Activated CD4-positive, CD25-positive, alpha-beta regulatory T cell treated with anti-CD3 and anti-CD28 coated beads, Interleukin-2, amount 50 U/mL, for 24 hours (primary cell): ENCODE measurements around the gene TXNL4A.
"Not testable (repeated sequence)": the region's sequence is repeated elsewhere in the genome, so short reads cannot be mapped to it uniquely, and the experiment has no call there.

Experiments used
- ATAC-seq, 2 donors: fragments of 150-1000 bp; cut with Tn5 transposase; one replicate each; pipeline ENCODE4 v1.10.0; 2021; ENCODE audit warnings: mild to moderate bottlenecking in 1 of 2, moderate library complexity in 1 of 2

Gene TXNL4A, protein sequence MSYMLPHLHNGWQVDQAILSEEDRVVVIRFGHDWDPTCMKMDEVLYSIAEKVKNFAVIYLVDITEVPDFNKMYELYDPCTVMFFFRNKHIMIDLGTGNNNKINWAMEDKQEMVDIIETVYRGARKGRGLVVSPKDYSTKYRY

DNA sequence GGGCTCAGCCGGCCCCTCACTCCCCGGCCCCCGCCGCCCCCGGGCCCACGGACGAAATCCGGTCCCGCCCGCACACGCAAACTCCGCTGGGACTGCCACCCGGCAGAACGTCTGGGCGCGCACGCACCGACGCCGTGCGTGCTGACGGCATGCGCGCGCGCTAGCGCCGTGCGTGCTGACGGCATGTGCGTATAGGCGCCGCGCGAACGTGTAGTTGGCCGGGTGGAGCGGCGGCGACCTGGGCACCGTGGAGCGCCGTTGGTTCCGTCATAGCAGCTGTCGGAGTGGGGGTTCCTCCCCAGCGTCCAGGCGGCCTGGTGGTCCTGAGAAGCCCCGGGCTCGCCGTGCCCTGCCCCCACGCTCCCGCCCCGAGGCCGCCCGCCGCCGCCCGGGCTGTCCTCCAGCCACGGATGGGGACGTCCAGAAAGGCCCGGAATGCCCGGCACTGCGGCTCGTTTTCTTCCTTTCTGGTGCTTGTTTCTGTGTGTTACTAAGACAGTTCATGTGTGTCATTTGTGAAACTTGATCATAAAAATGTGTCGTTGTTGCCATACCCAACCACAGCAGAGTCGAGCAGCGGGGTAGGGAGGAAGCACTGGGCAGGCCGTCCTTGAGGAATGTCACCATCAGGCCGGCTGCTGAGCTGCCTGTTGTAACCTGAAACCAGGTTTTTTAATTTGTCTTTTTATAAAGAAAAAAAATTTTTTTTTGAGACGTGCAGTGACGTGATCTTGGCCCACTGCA, at the start of gene TXNL4A:
TXNL4A (minus strand) TSS at position 113 of the 744 bp plus-strand sequence. CDS start 171 bp downstream, outside the sequence.
- peak; percentile 98 to 99 for ATAC-seq

DNA sequence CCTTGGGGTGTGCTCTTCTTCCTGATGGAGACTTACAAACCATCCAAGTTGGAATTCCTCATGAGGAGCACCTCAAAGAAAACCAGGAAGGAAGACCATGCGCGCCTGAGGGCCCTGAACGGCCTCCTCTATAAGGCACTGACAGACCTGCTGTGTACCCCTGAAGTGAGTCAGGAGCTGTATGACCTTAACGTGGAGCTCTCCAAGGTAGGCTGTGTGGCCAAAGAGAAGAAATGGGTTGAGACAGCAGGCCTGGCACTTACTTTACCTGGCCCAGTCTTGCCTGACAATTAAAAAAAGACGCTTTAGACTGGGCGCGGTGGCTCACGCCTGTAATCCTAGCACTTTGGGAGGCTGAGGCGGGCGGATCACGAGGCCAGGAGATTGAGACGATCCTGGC, 48.9 kb upstream of the TXNL4A start:
- ATAC-seq, result no peak

- no peak for ATAC-seq
These were observed 47.6 kb upstream of the TXNL4A start for GRCh38 chr18:80035997-80036396.

DNA sequence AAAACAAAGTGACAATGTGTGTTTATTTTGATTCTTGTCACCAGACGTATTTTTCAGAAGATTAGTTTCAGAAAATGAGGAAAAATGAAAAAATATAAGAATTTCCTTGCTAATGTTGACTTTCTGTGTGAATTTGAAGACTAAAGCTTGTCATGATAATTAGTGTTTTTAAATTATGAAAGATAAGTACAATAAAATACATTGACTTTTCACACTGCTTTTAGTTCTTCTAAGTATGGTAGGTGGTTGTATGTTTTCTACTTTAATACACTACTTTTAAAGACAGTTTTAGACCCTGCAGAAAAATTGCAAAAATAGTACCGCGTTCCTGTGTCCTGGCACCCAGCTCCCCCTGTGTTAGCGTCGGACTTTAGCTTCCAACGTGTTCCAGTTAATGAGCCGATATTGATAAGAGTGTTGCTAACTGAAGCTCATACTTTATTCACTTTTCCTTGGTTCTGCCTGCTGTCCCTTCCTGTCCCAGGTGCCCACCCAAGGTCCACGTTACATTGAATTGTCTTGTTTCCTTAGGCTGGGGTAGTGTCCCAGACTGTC, 46.6 kb upstream of the TXNL4A start:
- ATAC-seq, result no peak

GRCh38 chr18:80034068-80034851, 45.9 kb upstream of the TXNL4A start, which contains the start of gene RBFA:
Gene RBFA (plus strand): TSS chr18:80034434. CDS start chr18:80034496, 62 bp downstream.
- peak; percentile 81 to 83 for ATAC-seq

DNA sequence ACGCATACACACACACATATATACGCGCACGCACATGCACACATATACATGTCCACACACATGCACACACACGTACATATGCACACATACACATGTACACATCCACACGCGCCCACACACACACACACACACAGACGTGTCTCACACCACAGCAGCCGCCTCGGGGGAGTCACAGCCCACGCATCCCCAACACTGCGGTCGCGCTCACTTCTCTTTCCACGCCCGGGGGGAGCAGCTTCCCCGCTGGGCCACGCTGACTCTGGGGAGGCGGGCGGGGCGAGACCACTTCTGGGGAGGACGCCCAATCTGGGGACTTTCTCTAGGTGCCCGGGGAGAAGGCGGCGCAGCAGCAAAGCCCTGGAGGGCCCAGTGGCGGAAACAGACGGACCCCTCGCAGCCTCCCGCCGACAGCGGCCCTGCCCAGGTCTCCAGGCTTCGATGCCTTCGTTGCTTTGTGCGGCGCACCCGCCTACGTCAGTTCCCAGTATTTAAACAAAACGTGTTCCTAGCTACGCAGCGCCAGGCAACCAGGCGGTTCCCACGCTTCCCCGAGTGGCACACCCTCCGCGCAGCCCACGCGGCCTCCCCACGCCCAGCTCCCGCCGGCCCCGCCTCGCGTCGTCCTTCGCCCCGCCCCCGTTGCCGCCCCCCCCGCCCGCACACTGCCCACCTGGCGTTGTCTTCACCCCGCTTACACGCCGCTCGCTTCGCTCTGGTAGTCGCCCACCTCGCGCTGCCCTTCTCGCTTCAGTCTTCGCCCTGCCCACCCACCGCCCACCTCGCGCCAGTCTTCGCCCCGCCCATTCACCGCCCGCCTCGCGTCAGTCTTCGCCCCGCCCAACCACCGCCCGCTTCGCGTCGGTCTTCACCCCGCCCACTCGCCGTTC, 45.1 kb upstream of the TXNL4A start:
- ATAC-seq, result peak; percentile 56 to 60

- no peak for ATAC-seq
These were observed 41.3 kb upstream of the TXNL4A start for GRCh38 chr18:80029690-80030089.

DNA sequence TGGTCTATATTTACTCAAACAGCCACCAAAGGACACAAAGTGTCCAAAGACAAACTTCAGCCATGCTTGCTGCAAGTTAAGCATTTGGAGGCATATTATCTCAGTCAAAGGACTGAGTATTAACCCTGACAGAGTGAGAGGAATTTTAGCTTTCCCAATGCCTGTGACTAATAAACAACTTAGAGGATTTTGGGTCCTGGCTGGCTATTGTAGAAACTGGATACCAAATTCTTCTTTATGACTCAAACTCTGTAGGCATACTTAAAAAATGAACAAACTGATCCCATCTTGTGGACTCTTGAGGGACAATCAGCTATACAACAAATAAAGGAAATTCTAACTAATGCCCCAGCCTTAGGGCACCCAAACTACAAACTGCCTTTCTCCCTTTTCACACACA, 39.4 kb upstream of the TXNL4A start:
- not testable (repeated sequence) for ATAC-seq

GRCh38 chr18:80026363-80026762, 38.0 kb upstream of the TXNL4A start:
- ATAC-seq, result no peak

GRCh38 chr18:80023173-80023572, 34.8 kb upstream of the TXNL4A start:
- ATAC-seq, result no peak

- ATAC-seq, result no peak
These were observed 34.2 kb upstream of the TXNL4A start for GRCh38 chr18:80022613-80023012.

DNA sequence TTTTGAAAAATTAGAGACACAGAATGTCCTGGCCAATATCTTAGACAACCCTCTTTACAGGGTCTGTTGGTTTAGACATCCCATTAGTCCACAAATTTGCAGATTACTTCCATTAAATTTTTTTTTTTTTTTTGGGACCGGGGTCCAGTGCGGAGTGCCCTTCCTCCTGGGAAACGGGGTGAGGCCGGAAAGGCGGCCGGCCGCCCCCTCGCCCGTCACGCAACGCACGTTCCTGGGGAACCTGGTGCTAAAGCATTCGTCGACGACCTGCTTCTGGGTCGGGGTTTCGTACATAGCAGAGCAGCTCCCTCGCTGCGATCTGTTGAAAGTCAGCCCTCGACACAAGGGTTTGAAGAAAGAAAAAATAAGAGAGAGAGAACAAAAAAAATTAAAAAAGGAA, 24.4 kb upstream of the TXNL4A start:
- ATAC-seq, result no peak

DNA sequence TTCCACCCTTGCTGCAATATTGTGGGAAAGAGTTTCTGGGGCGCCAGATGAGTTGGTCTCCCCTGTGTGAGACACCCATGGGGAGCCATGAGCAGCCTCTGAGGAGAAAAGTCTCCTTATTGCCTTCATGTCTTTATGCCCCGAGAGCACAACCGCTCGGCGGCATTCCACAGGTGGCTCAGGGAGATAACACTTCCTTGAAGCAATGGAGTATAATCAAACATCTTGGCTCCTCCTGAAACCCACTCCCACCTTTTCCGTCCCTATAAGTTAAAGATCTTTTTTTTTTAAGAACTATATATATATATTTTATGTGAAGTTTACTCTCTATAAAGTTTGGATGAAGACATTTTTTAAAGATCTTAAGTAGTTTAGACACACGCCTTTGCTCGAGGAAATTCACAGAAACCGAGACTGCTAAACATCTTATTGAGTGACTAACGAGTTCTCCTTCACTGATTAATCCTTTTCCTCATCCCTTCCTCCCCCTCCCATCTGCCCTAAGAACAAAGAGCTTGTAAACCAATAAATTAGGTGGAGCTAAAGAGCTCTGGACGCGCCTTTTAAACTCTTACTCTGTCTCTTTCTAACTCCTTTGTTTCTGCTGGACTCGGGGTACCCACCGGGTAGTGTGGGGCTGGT, 23.3 kb upstream of the TXNL4A start:
- ATAC-seq, result not testable (repeated sequence)

DNA sequence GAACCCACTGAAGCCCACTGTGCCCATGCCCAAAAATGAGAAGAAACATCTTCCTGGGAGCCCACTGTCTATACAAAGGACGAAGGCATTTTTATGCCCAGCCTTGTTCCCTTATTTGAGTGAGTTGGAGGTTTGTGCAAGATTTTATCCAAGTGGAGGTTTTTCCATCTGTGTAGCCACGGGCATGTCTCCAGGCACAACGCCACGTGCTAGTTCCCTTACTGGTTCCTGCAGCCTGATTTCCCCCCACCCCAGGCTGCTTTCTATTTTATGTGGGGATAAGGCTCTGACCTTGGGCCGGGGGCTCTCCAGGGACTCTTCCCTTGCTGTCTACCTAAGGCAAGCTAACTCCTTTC, 22.2 kb upstream of the TXNL4A start:
- ATAC-seq, result no peak

- no peak for ATAC-seq
These were observed 21.5 kb upstream of the TXNL4A start for GRCh38 chr18:80009661-80010550.

- no peak for ATAC-seq
These were observed 18.4 kb upstream of the TXNL4A start for GRCh38 chr18:80006724-80007123.

DNA sequence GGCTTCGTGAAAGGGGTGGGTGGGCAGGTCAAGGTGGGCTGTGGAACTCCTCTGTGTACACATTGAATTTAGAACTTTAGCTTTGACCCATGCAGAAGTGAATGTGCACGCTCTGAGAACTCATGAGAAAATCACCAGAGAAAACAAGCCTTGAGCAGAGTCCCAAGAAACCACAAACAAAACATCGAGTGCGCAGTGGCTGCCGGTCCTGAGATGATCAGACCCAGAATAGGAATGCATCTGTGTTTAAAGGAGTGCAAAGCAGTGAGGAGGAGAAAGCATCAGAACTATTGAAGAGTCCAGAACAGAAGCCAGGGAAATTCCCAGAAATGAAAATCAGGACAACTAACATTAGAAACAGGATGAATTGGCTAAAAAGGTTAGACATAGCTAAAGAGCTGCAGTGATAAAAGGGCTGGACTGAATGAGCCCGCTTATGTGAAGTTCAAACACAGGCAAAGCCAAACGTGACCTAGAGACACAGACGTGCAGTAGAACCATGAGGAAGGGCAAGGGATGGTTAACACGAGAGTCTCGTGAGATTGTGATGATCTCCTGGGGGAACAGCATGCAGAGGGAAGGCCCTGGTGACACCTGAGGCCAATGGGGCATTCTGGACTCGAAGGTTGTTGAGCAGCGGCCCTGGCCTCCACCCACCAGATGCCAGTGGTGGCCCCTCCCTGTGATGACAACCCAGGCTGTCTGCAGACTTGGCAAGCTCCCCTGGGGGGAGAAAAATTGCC, 16.4 kb upstream of the TXNL4A start:
- no peak for ATAC-seq

DNA sequence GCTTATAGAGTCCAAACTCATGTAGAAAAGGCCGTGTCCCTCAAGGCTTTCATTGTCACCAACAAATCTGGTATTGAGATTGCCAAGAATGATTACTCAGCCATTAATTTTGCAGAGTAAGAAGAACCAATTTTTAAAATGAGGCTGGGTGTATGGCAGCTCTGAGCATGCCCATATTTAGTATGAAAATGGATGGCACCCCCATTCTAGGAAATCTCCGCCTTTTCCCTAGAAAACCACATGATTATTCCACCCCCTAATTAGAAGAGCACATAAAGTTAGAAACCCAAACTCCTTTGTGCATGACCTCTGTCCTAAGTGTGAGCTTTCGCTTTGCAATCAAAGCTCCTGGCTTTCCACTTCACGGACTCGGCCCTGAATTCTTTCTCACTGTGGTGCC, 14.1 kb upstream of the TXNL4A start:
- ATAC-seq, result no peak

DNA sequence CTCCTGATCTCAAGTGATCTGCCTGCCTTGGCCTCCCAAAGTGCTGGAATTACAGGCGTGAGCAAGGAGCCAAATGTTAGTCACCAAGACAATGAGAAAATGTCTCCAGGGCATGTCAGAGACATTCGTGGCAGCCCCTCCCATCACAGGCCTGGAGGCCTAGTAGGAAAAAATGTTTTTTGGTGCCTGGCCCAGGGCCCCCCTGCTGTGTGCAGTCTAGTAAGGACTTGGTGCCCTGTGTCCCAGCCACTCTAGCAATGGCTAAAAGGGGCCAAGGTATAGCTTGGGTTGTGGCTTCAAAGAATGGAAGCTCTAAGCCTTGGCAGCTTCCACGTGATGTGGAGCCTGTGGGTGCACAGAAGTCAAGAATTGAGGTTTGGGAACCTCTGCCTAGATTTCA, 12.5 kb upstream of the TXNL4A start:
- no peak for ATAC-seq

DNA sequence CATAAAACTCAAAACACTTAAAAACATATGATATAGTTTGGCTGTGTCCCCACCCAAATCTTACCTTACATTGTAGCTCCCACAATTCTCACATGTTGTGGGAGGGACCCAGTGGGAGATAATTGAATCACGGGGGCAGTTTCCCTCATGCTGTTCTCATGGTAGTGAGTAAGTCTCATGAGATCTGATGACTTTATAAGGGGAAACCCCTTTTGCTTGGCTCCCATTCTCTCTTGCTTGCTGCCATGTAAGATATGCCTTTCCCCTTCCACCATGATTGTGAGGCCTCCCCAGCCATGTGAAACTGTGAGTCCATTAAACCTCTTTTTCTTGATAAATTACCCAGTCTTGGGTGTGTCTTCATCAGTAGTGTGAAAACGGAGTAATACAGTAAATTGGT, 11.3 kb upstream of the TXNL4A start:
- not testable (repeated sequence) for ATAC-seq
